Measurements from ENCODE around the gene TRPV2.

The TRPV2 gene

DNA sequence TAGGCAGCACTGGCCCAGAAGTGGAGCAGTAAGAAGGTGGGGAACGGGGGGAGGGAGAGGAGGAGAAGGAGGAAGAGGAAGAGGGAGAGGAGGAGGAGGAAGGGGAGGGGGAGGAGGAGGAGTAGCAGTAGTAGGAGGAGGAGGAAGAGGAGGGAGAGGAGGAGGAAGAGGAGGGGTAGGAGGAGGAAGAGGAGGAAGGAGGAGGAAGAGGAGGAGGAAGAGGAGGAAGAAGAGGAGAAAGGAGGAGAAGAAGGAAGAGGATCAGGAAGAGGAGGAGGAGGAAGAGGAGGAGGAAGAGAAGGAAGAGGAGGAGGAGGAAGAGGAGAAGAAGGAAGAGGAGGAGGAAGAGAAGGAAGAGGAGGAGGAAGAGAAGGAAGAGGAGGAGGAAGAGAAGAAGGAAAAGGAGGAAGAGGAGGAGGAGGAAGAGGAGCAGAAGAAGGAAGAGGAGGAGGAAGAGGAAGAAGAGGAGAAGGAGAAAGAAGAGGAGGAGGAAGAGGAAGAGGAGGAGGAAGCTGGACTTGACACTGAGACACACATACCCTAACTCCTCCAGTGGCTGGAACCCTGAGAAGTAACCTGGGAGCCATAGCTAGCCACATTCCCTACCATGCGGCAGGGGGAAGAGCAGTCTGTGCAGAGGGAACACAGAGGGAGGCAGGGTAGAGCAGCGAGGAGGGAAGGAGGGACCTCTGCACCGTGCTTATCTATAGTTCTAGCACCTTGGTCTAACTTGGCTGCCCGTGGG is 40.8 kb downstream of the TRPV2 start:
- no peak for DNase-seq (ENCODE audit: low read depth)

- DNase-seq (ENCODE audit: low read depth): no peak
Observed at GRCh38 chr17:16456742-16457316, 41.5 kb downstream of the TRPV2 start.

GRCh38 chr17:16459271-16459670 is 43.9 kb downstream of the TRPV2 start:
- DNase-seq (ENCODE audit: low read depth): no peak

- DNase-seq (ENCODE audit: low read depth): no peak
Observed at GRCh38 chr17:16459855-16460550, 44.6 kb downstream of the TRPV2 start.

DNA sequence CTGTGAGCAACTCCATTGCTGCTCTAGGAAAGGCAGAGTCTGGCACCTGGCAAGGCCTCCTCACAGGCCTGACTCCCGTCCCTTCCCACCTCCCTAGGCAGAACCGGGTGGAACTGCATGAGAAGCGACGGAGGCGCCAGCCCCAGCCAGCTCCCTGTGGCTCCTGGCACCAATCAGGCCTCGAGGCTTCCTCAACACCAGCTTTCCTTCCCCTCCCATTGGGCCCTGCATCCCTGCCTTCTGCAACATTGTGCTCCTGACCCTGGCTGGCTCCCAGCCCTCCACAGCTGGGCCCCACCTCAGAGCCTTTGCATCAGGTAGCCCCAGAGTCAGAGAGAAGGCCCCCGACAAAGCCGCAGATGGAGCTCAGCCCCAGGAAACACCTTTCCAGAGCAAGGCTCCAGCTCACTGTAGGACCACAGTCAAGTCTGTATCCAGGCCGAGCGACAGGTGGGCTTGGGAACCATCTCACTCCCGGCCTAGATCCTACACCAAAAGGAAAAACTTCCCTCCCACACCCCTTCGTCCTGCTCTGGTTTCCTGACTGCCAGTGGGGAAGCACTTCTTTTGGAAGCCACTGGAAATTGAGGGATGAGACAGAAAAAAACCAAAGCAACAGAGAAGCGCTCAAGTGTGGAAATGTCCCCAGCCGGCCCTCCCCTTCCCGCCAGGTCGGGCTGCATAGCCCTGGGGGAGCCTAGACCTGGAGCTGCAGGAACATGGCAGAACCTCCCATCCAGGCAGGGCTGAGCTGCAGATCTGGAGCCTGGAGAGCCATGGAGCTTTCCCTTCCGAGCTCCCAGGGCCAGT is 45.6 kb downstream of the TRPV2 start:
- no peak for DNase-seq (ENCODE audit: low read depth)

GRCh38 chr17:16461606-16461866 is 46.2 kb downstream of the TRPV2 start:
- no peak for DNase-seq (ENCODE audit: low read depth)

- no peak for DNase-seq (ENCODE audit: low read depth)
Observed at GRCh38 chr17:16462070-16462864, 46.9 kb downstream of the TRPV2 start.

GRCh38 chr17:16463358-16464302 is 48.3 kb downstream of the TRPV2 start:
- no peak for DNase-seq (ENCODE audit: low read depth)

DNA sequence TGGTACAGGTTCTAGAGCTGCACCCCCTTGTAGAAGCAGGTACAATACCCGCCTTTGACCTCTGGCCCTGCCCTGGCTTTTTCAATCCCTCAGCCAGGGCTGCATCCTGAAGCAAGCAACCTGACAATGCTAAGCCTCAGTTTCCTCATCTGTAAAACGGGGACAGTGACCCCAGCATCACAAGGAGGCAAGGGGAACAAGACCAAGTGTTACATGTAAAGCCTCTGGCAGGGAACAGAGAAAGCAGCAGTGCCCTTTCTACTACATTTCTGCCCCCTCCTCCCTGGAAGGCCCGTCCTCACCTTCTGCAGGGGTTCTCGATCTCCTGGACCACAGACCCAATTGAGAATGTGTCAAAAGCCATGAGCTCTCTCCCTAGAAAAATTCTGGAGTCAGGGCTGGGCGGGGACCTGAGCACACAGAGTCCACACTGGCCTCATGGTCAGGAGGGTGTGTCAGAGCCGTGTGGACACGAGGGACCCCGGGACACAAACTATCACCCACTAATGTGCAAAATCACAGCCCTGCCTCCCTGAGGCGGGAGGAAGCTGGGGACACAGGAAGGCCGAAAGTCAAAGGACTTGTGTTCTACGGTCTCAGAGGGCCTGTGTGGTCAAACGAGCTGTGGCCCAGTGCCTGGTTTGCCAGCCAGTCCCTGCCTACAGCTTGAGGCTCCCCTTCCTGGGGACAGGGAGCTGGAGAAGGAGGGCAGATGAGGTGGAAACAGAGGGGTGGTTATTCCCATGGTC is 49.1 kb downstream of the TRPV2 start:
- no peak for DNase-seq (ENCODE audit: low read depth)

- no peak for DNase-seq (ENCODE audit: low read depth)
Observed at GRCh38 chr17:16465052-16465312, 49.6 kb downstream of the TRPV2 start.

DNA sequence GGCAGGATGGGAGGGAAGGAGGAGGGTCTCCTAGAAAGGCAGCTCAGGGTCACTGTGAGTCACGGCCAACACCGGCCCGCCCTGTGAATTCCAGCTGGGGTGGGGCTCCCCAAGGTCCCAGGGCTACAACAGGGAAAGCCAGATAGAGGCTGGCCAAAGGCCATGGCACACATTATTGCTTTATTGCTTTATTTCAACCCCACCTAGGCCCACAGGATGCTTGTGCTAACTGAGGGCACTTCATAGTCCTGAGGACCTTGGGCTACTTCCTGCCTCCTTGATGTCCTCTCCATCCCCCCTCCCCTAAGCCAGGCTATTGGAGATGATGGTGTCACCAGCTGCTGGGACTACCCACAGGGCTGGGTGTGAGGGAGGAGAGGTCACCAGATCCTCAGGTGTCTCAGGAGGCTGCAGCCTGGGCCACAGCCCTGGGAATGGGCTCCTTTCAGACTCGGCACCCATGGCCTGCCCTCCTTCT is 50.5 kb downstream of the TRPV2 start:
- no peak for DNase-seq (ENCODE audit: low read depth)

DNA sequence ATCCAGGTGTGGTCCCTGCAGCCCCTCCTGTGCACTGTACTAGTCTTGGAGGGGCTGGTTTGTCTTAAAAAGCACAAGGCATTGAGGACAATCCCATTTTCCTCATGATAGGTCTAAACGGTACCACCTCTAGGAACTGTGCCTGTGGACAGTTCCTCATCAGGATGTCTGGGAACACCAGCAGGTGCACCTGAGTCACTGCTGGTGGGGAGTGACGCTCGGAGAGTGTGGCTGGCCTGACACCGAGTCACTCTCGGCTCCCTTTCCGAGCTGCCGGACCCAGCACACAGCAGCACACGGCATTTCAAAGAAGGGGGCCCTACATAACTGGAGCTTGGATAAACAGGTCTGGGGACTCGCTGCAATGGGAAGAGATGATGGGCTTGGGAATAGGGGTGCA is 51.0 kb downstream of the TRPV2 start:
- DNase-seq (ENCODE audit: low read depth): no peak

GRCh38 chr17:16467044-16467443 is 51.7 kb downstream of the TRPV2 start:
- DNase-seq (ENCODE audit: low read depth): no peak

DNA sequence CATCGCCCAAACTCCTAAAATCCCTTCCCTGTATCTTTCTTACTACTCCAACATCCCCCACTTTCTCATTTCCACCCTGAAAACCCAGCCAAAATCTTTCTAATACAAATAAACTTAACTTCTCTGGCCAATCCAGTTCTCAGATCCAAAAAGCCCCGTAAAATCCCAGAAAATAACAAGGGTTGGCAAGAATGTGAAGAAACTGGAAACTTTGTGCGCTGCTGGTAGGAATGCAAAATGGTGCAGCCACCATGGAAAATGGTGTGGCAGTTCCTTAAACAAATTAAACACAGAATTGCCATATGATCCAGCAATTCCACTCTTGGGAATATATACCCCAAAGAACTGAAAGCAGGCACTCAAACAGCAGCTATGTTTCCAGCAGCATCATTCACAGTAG is 52.5 kb downstream of the TRPV2 start:
- DNase-seq (ENCODE audit: low read depth): no peak

GRCh38 chr17:16468428-16468992 is 53.1 kb downstream of the TRPV2 start:
- no peak for DNase-seq (ENCODE audit: low read depth)

GRCh38 chr17:16470265-16470664 is 54.9 kb downstream of the TRPV2 start:
- DNase-seq (ENCODE audit: low read depth): no peak

DNA sequence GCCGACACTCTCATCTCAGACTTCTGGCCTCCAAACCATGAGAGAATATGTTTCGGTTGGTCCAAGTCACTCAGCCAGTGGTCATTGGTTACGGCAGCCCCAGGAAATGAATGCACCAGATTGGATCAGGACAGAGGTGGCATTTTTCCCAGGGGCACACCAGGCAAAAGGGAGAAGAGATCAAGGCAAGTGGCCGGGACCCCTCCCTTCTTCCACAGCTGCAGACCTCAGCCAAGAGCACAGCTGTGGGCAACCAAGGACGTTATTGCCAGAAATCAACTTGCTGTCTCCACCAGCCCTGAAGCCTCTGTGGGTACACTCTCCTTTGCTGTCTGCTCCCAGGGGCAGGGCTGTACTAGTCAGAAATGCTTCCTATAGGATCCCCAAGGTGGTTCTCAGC is 55.9 kb downstream of the TRPV2 start:
- no peak for DNase-seq (ENCODE audit: low read depth)

DNA sequence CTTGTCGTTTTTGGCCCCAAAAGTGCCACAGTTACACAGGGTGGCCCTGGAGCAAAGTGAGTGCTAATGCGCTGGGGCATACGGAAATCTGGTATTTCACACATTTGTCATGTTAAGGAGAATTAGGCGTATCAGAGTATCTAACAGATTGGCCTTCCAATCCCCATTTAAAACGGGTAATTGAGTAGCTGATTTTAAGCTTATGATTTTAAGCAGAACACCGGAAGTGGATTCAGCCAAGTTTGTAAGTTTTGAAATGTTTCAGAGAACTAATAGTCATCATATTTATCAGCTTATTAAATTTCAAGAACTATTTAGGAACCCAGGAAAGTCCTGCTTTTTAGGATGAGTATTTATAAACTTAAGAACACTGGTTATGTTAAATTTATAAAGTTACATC is 57.2 kb downstream of the TRPV2 start:
- no peak for DNase-seq (ENCODE audit: low read depth)

DNA sequence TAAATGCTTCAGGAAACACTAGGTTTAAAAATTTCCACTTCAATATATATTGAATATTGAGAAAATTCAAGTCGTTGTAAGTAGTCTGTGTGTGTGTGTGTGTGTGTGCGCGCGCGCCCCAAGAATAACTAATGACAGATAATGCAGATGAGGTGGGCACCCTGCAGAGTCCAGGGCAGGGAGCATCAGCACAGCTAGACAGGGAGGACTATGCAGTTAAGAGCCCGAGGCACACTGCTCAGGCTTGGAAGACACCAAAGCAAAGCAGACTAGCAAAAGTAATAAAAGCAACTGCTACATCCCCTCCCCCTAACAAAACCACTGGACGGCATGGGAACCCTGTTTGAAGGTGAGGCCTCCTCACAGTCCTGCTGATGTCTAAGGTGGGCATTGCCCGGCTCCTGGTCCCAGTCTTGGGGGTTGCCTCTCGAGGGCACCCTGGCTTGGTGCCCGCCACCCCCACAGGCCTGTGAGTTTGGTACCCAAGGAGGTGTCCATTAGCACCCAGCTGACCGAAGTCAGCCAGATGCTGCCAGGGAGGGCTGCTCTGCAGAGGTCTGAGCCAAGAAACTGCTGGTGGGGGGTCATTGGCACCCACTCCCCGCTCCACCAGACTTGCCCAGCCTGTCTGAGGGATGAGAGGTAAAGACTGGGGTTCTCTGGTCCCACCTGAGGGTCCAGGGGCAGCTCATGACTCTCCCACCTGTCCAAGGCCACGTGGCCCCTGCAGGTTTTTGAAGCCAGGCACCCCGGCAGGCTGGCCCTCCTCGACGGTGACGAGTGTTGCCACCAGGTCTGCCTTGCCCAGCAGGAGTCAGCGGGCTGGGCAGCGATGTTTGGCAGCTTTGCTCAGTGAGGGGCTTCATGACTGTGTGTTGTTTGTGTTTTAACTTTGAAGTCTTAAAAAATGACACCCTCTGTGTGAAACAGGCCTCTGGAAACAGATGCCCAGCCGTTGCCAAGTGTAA is 58.0 kb downstream of the TRPV2 start:
- no peak for DNase-seq (ENCODE audit: low read depth)
